MCF 10A (cell line): Measurements from ENCODE around the gene PDGFRA. TPM values are rescaled to one million over a fixed set of nuclear protein-coding genes. Genes with fewer than 3 reads are reported as not detected.

Experiments used
- BruUV-seq: library from RNA; stranded (reverse); fragments of 400-500 nt; replicated peaks from 2 replicates; lab custom pipeline; 2021; lab: Mats Ljungman, UMichigan
- CTCF ChIA-PET: fragments of 300-600 bp; sonication (Branson Sonifier 250); formaldehyde crosslinking; extraction: SDS; loops from one replicate; lab custom pipeline; 2021; ENCODE audit warnings: antibody characterized with exemption, inconsistent platforms; lab: Yijun Ruan, JAX
- POLR2A ChIA-PET: fragments of 300-600, 350-650 bp; sonication (Branson Sonifier 250); formaldehyde crosslinking; extraction: SDS; loops from one replicate; lab custom pipeline; 2020; ENCODE audit warnings: antibody characterized with exemption, inconsistent platforms; lab: Yijun Ruan, JAX
- DNase-seq: peaks from one replicate; pipeline ENCODE4 v3.0.0-alpha.2; 2018; ENCODE audit not compliant: unreplicated experiment
- H3K27ac Mint-ChIP-seq: one replicate; pipeline ENCODE4 v1.8.0; 2022; ENCODE audit warnings: mild to moderate bottlenecking, low read depth, mixed read lengths; ENCODE audit not compliant: unreplicated experiment
- H3K27me3 Mint-ChIP-seq: one replicate; pipeline ENCODE4 v1.8.0; 2022; ENCODE audit warnings: mixed read lengths; ENCODE audit not compliant: insufficient read depth, unreplicated experiment
- H3K36me3 Mint-ChIP-seq: one replicate; pipeline ENCODE4 v1.8.0; 2022; ENCODE audit warnings: mild to moderate bottlenecking, moderate library complexity, mixed read lengths; ENCODE audit not compliant: insufficient read depth, unreplicated experiment
- H3K4me1 Mint-ChIP-seq: one replicate; pipeline ENCODE4 v1.8.0; 2022; ENCODE audit warnings: mixed read lengths; ENCODE audit not compliant: insufficient read depth, unreplicated experiment
- H3K4me3 Mint-ChIP-seq: one replicate; pipeline ENCODE4 v1.8.0; 2022; ENCODE audit warnings: mild to moderate bottlenecking, moderate library complexity, mixed read lengths; ENCODE audit not compliant: unreplicated experiment
- H3K9me3 Mint-ChIP-seq: one replicate; pipeline ENCODE4 v1.8.0; 2022; ENCODE audit warnings: mixed read lengths; ENCODE audit not compliant: unreplicated experiment
- CTCF ChIP-seq: fragments of 200-600 bp; IDR thresholded peaks from one replicate; pipeline ENCODE4 v1.8.0; 2022; ENCODE audit warnings: antibody characterized with exemption, mild to moderate bottlenecking; ENCODE audit not compliant: unreplicated experiment
- intact Hi-C: fragments of 100-400 bp; cut with micrococcal nuclease; formaldehyde crosslinking; loops from 2 replicates; pipeline ENCODE4 v1.14.1; 2022
- total RNA-seq: library from RNA; stranded (reverse); gene quantifications from 2 replicates; pipeline ENCODE4 v1.2.3, GENCODE V29; 2022

PDGFRA gene
- total RNA-seq, 1 experiment from 2014 or later: not detected

GRCh38 chr4:54228546-54228945 is 547 bp upstream of the PDGFRA start:
- Mint-ChIP-seq H3K4me1 (peaks cover 6% of the 10 kb centered on the region), H3K9me3 (peaks cover 7% of the 10 kb centered on the region), H3K4me3 (peak overlapping the region; percentile 78), H3K36me3 (no peaks in the 10 kb centered on the region), H3K27me3 (peaks cover 26% of the 10 kb centered on the region), H3K27ac (no peak overlapping the region)
- TF ChIP-seq CTCF: no peak
- POLR2A ChIA-PET: no interaction called here
- CTCF ChIA-PET: interaction anchor here (0.6 to 3.8 kb wide), 13 partner anchors 9 to 1996 kb away, joined by 3 to 11 read pairs (median 3); no protein-coding TSS in a partner anchor
- no TSS peak for BruUV-seq
- no peak for DNase-seq
- intact Hi-C loops: loop anchor here (5.0 kb wide), 1 partner anchor 721 kb away; no protein-coding TSS in a partner anchor

GRCh38 chr4:54229631-54230483 is 764 bp downstream of the PDGFRA start:
- ChIA-PET CTCF (interaction anchor here (0.6 to 3.8 kb wide), 10 partner anchors 297 to 1606 kb away, joined by 3 to 8 read pairs (median 3); no protein-coding TSS in a partner anchor), POLR2A (no interaction called here)
- TF ChIP-seq CTCF: no peak
- Mint-ChIP-seq H3K4me1 (peaks cover 11% of the 10 kb centered on the region), H3K27ac (no peak overlapping the region), H3K27me3 (peaks cover 26% of the 10 kb centered on the region), H3K4me3 (no peak overlapping the region), H3K36me3 (no peaks in the 10 kb centered on the region), H3K9me3 (no peaks in the 10 kb centered on the region)
- intact Hi-C loops: loop anchor here (5.0 kb wide), 3 partner anchors 723 to 918 kb away; no protein-coding TSS in a partner anchor
- DNase-seq: no peak
- BruUV-seq: no TSS peak

- POLR2A ChIA-PET: no interaction called here
- DNase-seq: no peak
- no peaks in the 10 kb centered on the region for H3K9me3 Mint-ChIP-seq
- peaks cover 26% of the 10 kb centered on the region for H3K27me3 Mint-ChIP-seq
- BruUV-seq: no TSS peak
- TF ChIP-seq CTCF: no peak
- H3K4me1 Mint-ChIP-seq: peaks cover 11% of the 10 kb centered on the region
- intact Hi-C loops: loop anchor here (5.0 kb wide), 2 partner anchors 738 to 918 kb away; no protein-coding TSS in a partner anchor
- CTCF ChIA-PET: interaction anchor here (0.7 to 4.3 kb wide), 7 partner anchors 296 to 1919 kb away, joined by 3 to 101 read pairs (median 3); no protein-coding TSS in a partner anchor
- no peak overlapping the region for H3K4me3 Mint-ChIP-seq
- no peak overlapping the region for H3K27ac Mint-ChIP-seq
- H3K36me3 Mint-ChIP-seq: no peaks in the 10 kb centered on the region
These were observed 1.7 kb downstream of the PDGFRA start for GRCh38 chr4:54230484-54231418.
